Measurements from ENCODE around the gene MCF2L. TPM values are rescaled to one million over a fixed set of nuclear protein-coding genes. Genes with fewer than 3 reads are reported as not detected.

The MCF2L gene
- total and polyA plus RNA-seq, 4 donors: 21.0 to 78.7 (median 35.9) TPM

- ATAC-seq (ENCODE audit: insufficient read depth, low FRiP score) (no peak), DNase-seq (no peak)
- Histone ChIP-seq H3K4me3 (no peak overlapping the region), H3K27me3 (ENCODE audit: control insufficient read depth in 3 of 3, insufficient read depth in 3 of 3, low read length in 2 of 3) (no peaks in the 10 kb centered on the region), H3K27ac (ENCODE audit: low read depth in 1 of 2, low read length in 1 of 2) (no peak overlapping the region), H3K36me3 (ENCODE audit: control insufficient read depth in 4 of 4, insufficient read depth in 4 of 4, low read length in 4 of 4) (peaks cover 0 to 33% (median under 1%) of the 10 kb centered on the region in 4 donors), H3K9me3 (ENCODE audit: control insufficient read depth in 4 of 4, insufficient read depth in 3 of 4, low read length in 3 of 4) (peaks cover 0 to 2% (median 0%) of the 10 kb centered on the region in 4 donors), H3K4me1 (ENCODE audit: control insufficient read depth in 5 of 5, insufficient read depth in 5 of 5, low read length in 5 of 5) (peaks cover 0 to 5% (median 2%) of the 10 kb centered on the region in 5 donors), H3K9ac (ENCODE audit: insufficient read depth in 1 of 2, low read length in 2 of 2) (no peak overlapping the region)
- TF ChIP-seq, protein P1, sequence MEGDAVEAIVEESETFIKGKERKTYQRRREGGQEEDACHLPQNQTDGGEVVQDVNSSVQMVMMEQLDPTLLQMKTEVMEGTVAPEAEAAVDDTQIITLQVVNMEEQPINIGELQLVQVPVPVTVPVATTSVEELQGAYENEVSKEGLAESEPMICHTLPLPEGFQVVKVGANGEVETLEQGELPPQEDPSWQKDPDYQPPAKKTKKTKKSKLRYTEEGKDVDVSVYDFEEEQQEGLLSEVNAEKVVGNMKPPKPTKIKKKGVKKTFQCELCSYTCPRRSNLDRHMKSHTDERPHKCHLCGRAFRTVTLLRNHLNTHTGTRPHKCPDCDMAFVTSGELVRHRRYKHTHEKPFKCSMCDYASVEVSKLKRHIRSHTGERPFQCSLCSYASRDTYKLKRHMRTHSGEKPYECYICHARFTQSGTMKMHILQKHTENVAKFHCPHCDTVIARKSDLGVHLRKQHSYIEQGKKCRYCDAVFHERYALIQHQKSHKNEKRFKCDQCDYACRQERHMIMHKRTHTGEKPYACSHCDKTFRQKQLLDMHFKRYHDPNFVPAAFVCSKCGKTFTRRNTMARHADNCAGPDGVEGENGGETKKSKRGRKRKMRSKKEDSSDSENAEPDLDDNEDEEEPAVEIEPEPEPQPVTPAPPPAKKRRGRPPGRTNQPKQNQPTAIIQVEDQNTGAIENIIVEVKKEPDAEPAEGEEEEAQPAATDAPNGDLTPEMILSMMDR (IDR thresholded peaks at IDR 0.05; ENCODE audit: control extremely low read depth, extremely low read depth): no peak
- 94 to 95% methylated on average over 38 to 39 of the region's 39 CpGs for WGBS, 2 donors
Observed at GRCh38 chr13:113076681-113077401, 107.8 kb downstream of the MCF2L start.

DNA sequence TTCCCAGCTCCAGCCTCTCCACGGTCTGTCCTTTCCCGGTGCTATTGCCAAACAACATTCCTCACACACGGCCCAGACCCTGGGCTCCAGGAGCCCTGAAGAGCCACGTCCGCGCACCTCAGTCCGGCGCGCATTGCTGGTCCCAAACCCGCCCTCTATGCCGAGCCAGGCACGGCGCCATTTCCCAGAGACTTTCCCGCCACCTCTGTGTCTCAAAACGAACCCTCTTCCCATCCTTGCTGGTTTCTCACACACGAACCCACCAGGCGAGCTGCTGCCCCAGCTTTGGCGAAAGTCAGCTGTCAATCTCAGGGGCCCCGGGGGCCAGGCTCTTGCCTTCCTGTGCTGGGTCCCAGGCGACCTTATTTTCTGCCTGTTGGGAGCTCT is 108.5 kb downstream of the MCF2L start:
- WGBS, 2 donors: 89 to 93% methylated on average over 20 of the region's 20 CpGs

GRCh38 chr13:113077953-113078901 is 109.2 kb downstream of the MCF2L start:
- H3K9me3 ChIP-seq (ENCODE audit: control insufficient read depth in 4 of 4, insufficient read depth in 3 of 4, low read length in 3 of 4): peaks cover 0 to 2% (median 0%) of the 10 kb centered on the region in 4 donors
- ATAC-seq (ENCODE audit: insufficient read depth, low FRiP score) (no peak), DNase-seq (no peak)
- H3K4me1 ChIP-seq (ENCODE audit: control insufficient read depth in 5 of 5, insufficient read depth in 5 of 5, low read length in 5 of 5): peaks cover 0 to 5% (median 2%) of the 10 kb centered on the region in 5 donors
- H3K27ac ChIP-seq (ENCODE audit: low read depth in 1 of 2, low read length in 1 of 2): no peak overlapping the region
- no peak overlapping the region for H3K9ac ChIP-seq (ENCODE audit: insufficient read depth in 1 of 2, low read length in 2 of 2)
- no peak overlapping the region for H3K4me3 ChIP-seq
- TF ChIP-seq, protein P1 (IDR thresholded peaks at IDR 0.05; ENCODE audit: control extremely low read depth, extremely low read depth): no peak
- 94 to 97% methylated on average over 37 to 42 of the region's 42 CpGs for WGBS, 2 donors
- H3K27me3 ChIP-seq (ENCODE audit: control insufficient read depth in 3 of 3, insufficient read depth in 3 of 3, low read length in 2 of 3): no peaks in the 10 kb centered on the region
- peaks cover 0 to 35% (median 0%) of the 10 kb centered on the region in 4 donors for H3K36me3 ChIP-seq (ENCODE audit: control insufficient read depth in 4 of 4, insufficient read depth in 4 of 4, low read length in 4 of 4)

More for the DNA sequence above, 108.5 kb downstream of the MCF2L start:
- H3K36me3 ChIP-seq (ENCODE audit: control insufficient read depth in 4 of 4, insufficient read depth in 4 of 4, low read length in 4 of 4): peaks cover 0 to 33% (median 0%) of the 10 kb centered on the region in 4 donors
- peaks cover 0 to 5% (median 2%) of the 10 kb centered on the region in 5 donors for H3K4me1 ChIP-seq (ENCODE audit: control insufficient read depth in 5 of 5, insufficient read depth in 5 of 5, low read length in 5 of 5)
- TF ChIP-seq, protein P1 (IDR thresholded peaks at IDR 0.05; ENCODE audit: control extremely low read depth, extremely low read depth): no peak
- no peak overlapping the region for H3K27ac ChIP-seq (ENCODE audit: low read depth in 1 of 2, low read length in 1 of 2)
- peaks cover 0 to 2% (median 0%) of the 10 kb centered on the region in 4 donors for H3K9me3 ChIP-seq (ENCODE audit: control insufficient read depth in 4 of 4, insufficient read depth in 3 of 4, low read length in 3 of 4)
- H3K27me3 ChIP-seq (ENCODE audit: control insufficient read depth in 3 of 3, insufficient read depth in 3 of 3, low read length in 2 of 3): no peaks in the 10 kb centered on the region
- no peak for DNase-seq
- no peak overlapping the region for H3K9ac ChIP-seq (ENCODE audit: insufficient read depth in 1 of 2, low read length in 2 of 2)
- H3K4me3 ChIP-seq: no peak overlapping the region
- ATAC-seq (ENCODE audit: insufficient read depth, low FRiP score): no peak

Data from lung (tissue), 12 donors.